Measurements from ENCODE around the gene PTBP3.
"Not testable (repeated sequence)": the region's sequence is repeated elsewhere in the genome, so short reads cannot be mapped to it uniquely, and the experiment has no call there.

The PTBP3 gene

DNA sequence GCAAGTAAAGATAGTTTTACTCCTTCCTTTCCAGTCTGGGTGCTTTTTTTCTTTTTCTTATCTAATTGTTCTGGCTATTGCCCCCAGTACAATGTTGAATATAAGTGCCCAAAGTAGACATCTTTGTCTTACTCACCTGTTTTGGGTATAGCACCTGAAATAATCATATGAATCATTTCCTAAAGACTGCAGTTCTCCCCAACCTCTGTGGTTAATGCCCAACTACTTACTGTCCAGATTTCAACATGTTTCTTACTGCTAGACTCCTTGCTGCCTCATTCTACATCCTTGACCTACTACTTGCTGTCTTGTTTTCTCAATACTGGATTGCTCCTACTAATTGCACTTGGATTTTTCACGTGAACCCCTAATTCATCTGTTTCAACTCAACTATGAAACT lies 37.6 kb upstream of the PTBP3 start:
- Mint-ChIP-seq H3K27ac (no peak overlapping the region), H3K4me1 (no peaks in the 10 kb centered on the region), H3K36me3 (peaks cover 15% of the 10 kb centered on the region), H3K27me3 (no peaks in the 10 kb centered on the region), H3K9me3 (peaks cover 13% of the 10 kb centered on the region), H3K4me3 (no peak overlapping the region)
- no peak for ATAC-seq

DNA sequence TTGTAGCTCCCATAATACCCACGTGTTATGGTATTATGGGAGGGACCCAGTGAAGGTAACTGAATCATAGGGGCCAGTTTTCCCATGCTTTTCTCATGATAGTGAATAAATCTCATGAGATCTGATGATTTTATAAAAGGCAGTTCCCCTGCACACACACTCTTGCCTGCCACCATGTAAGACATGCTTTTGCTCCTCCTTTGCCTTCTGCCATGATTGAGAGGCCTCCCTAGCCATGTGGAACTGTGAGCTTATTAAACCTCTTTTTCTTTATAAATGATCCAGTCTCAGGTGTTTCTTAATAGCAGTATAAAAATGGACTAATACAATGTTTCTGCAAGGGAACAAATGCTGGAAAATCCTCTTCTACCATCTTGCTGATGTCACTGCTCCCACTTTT lies 36.4 kb upstream of the PTBP3 start:
- no peak overlapping the region for H3K27ac Mint-ChIP-seq
- no peak overlapping the region for H3K4me3 Mint-ChIP-seq
- H3K9me3 Mint-ChIP-seq = peaks cover 21% of the 10 kb centered on the region
- H3K27me3 Mint-ChIP-seq = no peaks in the 10 kb centered on the region
- peaks cover 23% of the 10 kb centered on the region for H3K36me3 Mint-ChIP-seq
- no peak for ATAC-seq
- H3K4me1 Mint-ChIP-seq = no peaks in the 10 kb centered on the region

DNA sequence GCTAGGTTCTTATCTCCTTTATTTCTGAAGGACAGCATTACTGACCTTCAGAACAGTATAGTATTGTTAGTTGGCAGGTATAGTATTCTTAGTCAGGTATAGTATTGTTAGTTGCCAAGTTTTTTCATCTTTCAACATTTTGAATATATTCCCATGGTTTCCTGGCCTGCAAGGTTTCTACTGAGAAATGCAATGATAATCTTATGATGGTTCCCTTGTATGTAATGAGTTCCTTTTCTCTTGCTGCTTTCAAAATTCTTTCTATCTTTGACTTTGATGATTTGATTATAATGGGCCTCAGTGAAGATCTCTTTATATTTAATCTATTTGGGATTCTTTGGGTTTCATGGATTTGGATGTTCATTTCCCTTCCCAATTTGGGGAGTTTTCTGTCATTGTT lies 34.0 kb upstream of the PTBP3 start:
- no peak for ATAC-seq
- peaks cover 21% of the 10 kb centered on the region for H3K9me3 Mint-ChIP-seq

DNA sequence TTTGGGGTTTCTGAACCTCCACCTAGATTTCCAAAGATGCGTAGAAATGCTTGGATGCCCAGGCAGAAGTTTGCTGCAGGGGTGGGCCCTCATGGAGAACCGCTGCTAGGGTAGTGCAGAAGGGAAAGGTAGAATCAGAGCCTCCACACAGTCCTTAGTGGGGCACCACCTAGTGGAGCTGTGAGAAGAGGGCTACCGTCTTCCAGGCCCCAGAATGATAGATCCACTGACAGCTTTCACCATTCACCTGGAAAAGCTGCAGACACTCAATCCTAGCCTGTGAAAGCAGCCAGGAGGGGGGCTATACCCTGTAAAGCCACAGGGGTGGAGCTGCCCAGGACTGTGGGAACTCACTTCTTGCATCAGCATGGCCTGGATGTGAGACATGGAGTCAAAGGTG lies 33.2 kb upstream of the PTBP3 start:
- Mint-ChIP-seq H3K9me3 (peaks cover 21% of the 10 kb centered on the region), H3K36me3 (peaks cover 17% of the 10 kb centered on the region), H3K4me1 (peaks cover 4% of the 10 kb centered on the region), H3K27me3 (no peaks in the 10 kb centered on the region), H3K4me3 (no peak overlapping the region), H3K27ac (no peak overlapping the region)
- ATAC-seq = no peak

More for the DNA sequence above, 34.0 kb upstream of the PTBP3 start:
- no peak overlapping the region for H3K27ac Mint-ChIP-seq
- no peaks in the 10 kb centered on the region for H3K27me3 Mint-ChIP-seq
- H3K4me1 Mint-ChIP-seq = no peaks in the 10 kb centered on the region
- H3K36me3 Mint-ChIP-seq = peaks cover 17% of the 10 kb centered on the region
- H3K4me3 Mint-ChIP-seq = no peak overlapping the region

DNA sequence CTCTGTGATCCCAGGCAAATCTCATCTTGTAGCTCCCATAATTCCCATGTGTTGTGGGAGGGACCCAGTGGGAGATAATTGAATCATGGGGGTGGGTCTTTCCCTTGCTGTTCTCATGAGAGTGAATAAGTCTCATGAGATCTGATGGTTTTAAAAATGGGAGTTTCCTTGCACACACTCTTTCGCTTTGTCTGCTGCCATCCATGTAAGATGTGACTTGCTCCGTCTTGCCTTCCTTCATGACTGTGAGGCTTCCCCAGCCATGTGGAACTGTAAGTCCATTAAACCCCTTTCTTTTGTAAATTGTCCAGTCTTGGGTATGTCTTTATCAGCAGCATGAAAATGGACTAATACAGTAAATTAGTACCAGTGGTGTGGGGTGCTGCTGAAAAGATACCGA lies 31.8 kb upstream of the PTBP3 start:
- H3K36me3 Mint-ChIP-seq = peaks cover 17% of the 10 kb centered on the region
- H3K27ac Mint-ChIP-seq, ATAC-seq, H3K4me1 Mint-ChIP-seq, H3K4me3 Mint-ChIP-seq, H3K27me3 Mint-ChIP-seq: not testable (repeated sequence)
- peaks cover 17% of the 10 kb centered on the region for H3K9me3 Mint-ChIP-seq

DNA sequence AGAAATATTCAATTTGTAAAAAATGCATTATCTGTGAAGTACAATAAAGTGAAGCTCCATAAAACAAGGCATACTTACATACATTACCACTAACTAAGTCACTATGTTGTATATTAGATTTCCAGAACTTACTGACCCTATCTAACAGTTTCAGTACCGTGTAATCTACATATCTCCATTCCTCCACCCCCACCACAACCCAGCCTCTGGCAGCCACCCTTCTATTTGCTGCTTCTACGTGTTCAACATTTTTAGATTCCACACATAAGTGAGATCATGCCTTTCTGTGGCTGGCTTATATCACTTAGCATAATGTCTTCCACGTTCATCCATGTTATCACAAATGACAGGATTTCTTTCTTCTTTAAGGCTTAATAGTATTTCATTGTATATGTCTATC lies 31.3 kb upstream of the PTBP3 start:
- no peak overlapping the region for H3K4me3 Mint-ChIP-seq
- no peak for ATAC-seq
- peaks cover 13% of the 10 kb centered on the region for H3K36me3 Mint-ChIP-seq
- no peaks in the 10 kb centered on the region for H3K27me3 Mint-ChIP-seq
- peaks cover 5% of the 10 kb centered on the region for H3K4me1 Mint-ChIP-seq
- no peak overlapping the region for H3K27ac Mint-ChIP-seq
- peaks cover 15% of the 10 kb centered on the region for H3K9me3 Mint-ChIP-seq

DNA sequence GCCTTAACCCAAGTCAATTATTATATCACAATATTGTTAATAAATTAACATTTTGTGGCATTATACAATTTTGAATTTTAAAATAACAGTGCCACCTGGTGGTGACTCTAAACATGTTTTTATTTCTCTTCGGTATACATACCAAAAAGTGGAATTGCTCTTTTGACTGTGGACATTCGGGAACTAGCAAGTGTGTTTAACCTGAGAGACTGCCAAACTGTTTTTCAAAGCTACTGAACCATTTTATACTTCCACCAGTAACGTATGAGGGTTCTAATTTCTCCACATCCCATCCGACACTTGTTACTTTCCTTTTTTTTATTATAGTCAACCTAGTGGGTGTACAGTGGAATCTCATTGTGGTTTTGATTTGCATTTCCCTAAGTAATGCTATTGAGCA lies 28.2 kb upstream of the PTBP3 start:
- Mint-ChIP-seq H3K27me3 (no peaks in the 10 kb centered on the region), H3K4me1 (peaks cover 5% of the 10 kb centered on the region), H3K36me3 (peaks cover 8% of the 10 kb centered on the region), H3K4me3 (no peak overlapping the region), H3K9me3 (peaks cover 8% of the 10 kb centered on the region), H3K27ac (no peak overlapping the region)
- peak; percentile 48 for ATAC-seq

DNA sequence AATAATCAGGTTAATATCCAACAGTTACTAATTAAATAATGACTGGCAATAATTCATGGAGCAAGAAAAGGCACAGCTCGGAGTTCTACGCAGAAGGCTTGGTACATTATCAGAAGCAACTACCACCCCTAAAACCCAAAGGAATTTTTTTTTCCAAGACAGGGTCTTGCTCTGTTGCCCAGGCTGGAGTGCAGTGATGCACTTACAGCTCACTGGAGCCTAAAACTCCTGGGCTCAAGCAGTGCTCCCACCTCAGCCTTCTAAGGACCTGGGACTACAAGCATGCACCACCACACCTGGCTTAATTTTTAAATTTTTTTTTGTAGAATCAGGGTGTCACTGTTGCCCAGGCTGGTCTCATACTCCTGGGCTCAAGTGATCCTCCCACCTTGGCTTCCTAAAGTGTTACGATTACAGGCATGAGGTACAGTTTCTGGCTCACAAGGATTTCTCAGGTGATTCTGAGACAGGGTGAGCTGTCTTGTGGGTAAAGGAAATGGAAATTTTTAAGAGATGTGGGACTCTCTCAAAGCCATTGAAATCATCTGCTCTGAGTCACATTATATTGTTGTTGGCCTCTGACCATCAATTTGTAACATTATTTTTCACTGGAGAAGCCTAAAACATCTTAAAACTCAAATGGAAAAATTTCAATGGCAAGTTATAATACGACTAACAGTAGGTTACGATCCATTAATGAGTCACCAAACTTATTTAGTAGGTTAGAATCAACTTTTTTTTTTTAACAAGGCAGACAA lies 26.8 kb upstream of the PTBP3 start:
- ATAC-seq = no peak
- peaks cover 2% of the 10 kb centered on the region for H3K36me3 Mint-ChIP-seq
- H3K9me3 Mint-ChIP-seq = peaks cover 3% of the 10 kb centered on the region
- no peak overlapping the region for H3K4me3 Mint-ChIP-seq
- H3K4me1 Mint-ChIP-seq = peaks cover 5% of the 10 kb centered on the region
- no peak overlapping the region for H3K27ac Mint-ChIP-seq
- H3K27me3 Mint-ChIP-seq = peaks cover 9% of the 10 kb centered on the region

DNA sequence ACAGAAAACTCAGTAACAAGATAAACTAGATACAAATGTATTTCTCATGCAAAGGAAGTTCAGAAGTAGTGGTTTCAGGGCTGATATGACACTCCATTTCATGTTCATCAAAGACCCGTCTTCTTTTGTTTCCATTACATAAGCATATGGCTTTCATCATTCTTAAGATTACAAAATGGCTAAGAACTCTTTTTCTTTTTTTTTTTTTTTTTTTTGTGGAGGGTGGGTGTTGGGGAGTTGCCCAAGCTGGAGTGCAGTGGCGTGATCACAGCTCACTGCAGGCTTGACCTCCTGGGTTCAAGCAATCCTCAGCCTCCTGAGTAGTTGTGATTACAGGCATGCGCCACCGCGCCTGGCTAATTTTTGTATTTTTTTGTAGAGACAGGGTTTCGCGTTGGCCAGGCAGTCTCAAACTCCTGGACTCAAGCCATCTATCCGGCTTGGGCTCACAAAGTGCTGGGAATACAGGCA lies 22.0 kb upstream of the PTBP3 start:
- no peak for ATAC-seq
- Mint-ChIP-seq H3K4me3 (no peak overlapping the region), H3K27me3 (peaks cover 9% of the 10 kb centered on the region), H3K27ac (no peak overlapping the region), H3K36me3 (no peaks in the 10 kb centered on the region), H3K9me3 (no peaks in the 10 kb centered on the region), H3K4me1 (no peaks in the 10 kb centered on the region)

DNA sequence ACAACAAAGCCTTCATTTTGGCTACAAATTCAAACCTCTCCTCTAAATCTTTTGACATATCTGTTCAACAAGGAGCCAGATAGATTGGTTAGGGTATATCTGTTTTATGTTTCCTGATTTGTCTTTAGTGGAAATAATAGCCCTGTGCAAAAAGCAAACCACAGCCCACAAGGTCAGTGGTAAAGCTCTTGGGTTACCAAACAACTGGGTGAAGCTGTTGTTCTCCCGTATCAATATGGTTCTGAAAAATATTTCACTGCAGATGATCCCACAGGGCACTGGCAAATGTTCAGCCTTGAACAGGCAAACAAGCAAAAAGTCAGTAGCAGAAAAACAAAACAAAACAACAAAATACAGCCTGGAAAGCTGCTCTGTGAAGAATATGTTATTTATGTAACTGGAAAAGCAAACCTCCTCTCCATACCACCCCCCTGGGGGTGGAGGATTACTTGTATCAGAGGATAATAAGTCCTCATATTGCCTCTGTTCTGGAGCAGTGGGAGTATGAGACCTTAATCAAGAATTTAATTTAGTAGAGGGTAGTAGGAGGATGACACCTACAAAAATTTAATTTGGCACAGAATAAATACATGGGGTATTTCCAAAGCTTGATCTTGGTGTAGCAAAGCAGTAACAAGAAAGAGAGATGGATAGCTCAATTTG lies 20.8 kb upstream of the PTBP3 start:
- Mint-ChIP-seq H3K4me3 (no peak overlapping the region), H3K27me3 (peaks cover 9% of the 10 kb centered on the region), H3K9me3 (no peaks in the 10 kb centered on the region), H3K4me1 (no peaks in the 10 kb centered on the region), H3K27ac (no peak overlapping the region), H3K36me3 (no peaks in the 10 kb centered on the region)
- no peak for ATAC-seq

DNA sequence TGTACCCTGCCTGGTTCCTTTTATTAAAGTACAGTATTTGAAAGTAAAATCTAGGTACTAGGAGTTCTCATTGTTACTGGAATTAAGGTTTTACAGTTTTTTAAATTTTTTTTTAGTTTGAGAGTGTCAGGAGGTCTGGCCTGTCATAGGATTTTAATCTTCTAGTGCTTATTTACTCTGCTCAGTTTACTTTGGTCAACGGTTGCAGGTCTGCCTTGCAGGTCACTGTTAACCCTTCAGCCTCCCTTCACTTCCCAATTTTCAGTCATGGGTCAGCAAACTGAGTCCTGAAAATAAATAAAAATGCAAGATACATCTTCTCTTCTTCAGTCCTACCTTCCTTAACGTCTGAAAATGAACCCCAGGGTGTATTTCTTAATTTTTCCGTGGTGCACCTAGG lies 18.8 kb upstream of the PTBP3 start:
- Mint-ChIP-seq H3K27ac (no peak overlapping the region), H3K9me3 (no peaks in the 10 kb centered on the region), H3K4me3 (no peak overlapping the region), H3K36me3 (no peaks in the 10 kb centered on the region), H3K27me3 (peaks cover 9% of the 10 kb centered on the region), H3K4me1 (peaks cover 9% of the 10 kb centered on the region)
- ATAC-seq = no peak

DNA sequence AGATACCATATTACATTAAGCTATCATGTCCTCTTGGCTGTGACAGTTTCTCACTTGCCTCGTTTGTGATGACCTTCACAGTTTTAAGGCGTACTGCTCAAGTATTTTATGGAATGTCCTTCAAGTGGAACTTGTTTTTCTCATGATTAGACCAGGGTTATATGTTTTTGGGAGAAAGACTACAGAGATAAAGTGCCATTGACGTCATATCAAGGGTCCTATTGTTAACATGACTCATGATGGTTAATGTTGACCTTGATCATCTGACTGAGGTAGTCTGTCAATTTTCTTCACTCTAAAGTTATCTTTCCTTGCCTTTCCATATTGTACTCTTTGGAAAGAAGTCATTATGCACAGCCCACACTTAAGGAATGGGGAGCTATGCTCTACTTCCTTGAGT lies 17.8 kb upstream of the PTBP3 start:
- H3K27me3 Mint-ChIP-seq = peaks cover 7% of the 10 kb centered on the region
- no peak overlapping the region for H3K27ac Mint-ChIP-seq
- peaks cover 9% of the 10 kb centered on the region for H3K4me1 Mint-ChIP-seq
- H3K4me3 Mint-ChIP-seq = no peak overlapping the region
- ATAC-seq = no peak
- H3K9me3 Mint-ChIP-seq = no peaks in the 10 kb centered on the region
- no peaks in the 10 kb centered on the region for H3K36me3 Mint-ChIP-seq

DNA sequence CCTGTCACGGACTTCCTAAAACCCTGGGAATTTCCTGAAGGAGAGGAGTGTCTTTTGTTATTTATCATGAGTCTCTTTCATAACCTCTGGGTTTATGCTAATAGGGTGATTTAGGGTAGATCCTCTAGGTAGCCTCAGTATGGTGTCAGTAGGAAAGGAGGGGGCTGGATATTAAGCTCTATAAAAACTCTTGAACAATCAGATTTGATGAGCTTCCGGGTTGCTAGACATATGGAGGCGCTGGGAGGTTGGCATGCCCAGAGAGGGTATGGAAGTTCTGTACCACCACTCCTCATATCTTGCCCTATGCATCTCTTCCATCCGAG lies 15.6 kb upstream of the PTBP3 start:
- Mint-ChIP-seq H3K36me3 (no peaks in the 10 kb centered on the region), H3K27me3 (no peaks in the 10 kb centered on the region), H3K9me3 (no peaks in the 10 kb centered on the region), H3K4me3 (peak overlapping the region; percentile 77), H3K27ac (peak overlapping the region; percentile 60), H3K4me1 (peaks cover 9% of the 10 kb centered on the region)
- no peak for ATAC-seq

DNA sequence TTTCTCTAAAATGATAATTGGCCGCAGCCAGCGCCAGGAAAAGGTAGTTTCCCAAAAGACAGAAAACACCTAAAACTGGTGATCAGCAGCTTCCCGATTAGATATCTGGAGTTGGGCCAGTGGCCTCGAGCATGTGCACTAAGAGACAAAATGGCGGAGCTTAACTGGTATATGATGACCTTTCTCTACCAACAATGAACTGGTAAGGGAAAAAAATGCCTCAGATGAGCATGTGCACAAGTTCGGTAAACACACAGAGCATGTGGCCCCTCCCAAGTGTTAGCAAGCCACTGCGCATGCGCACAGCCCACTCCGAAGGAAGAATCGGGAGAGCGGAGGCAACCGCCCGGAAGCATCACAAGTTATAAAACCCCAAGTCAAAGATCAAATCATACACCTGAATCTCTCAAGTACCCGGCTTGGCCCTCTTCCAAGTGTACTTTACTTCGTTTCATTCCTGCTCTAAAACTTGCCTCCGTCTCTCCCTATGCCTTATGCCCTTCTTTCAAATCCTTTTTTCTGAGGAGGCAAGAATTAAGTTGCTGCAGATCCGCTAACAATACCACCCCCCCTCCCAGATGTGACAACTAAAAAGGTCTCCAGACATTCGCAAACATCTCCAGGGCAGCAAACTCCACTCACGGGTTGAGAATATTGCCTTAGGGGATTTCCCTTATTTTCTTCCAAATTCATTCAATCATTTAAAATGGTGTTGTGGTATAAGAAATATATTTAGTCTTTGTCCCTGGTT lies 15.0 kb upstream of the PTBP3 start:
- Mint-ChIP-seq H3K4me3 (peak overlapping the region; percentile 77), H3K27ac (peak overlapping the region; percentile 60), H3K36me3 (no peaks in the 10 kb centered on the region), H3K27me3 (no peaks in the 10 kb centered on the region), H3K4me1 (peaks cover 9% of the 10 kb centered on the region), H3K9me3 (no peaks in the 10 kb centered on the region)
- ATAC-seq = peak; percentile 67

DNA sequence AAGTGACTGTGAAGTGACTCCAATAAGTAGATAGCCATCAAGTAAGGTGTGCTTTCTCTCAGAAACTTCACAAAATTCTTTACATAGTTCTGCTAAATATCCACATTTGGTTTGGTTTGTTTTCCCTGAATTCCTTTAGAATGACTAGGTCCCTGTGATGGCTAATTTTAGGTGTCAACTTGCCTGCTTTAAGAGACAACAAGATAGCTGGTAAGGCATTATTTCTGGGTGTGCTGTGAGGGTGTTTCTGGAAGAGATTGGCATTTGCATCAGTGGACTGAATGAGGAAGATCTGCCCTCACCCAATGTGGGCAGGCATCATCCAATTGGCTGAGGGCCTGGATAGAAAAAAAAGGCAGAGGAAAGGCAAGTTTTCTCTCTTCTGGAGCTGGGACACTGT lies 8.3 kb upstream of the PTBP3 start:
- no peaks in the 10 kb centered on the region for H3K27me3 Mint-ChIP-seq
- H3K9me3 Mint-ChIP-seq = no peaks in the 10 kb centered on the region
- no peak overlapping the region for H3K4me3 Mint-ChIP-seq
- H3K27ac Mint-ChIP-seq = no peak overlapping the region
- no peak for ATAC-seq
- H3K4me1 Mint-ChIP-seq = no peaks in the 10 kb centered on the region
- H3K36me3 Mint-ChIP-seq = no peaks in the 10 kb centered on the region

DNA sequence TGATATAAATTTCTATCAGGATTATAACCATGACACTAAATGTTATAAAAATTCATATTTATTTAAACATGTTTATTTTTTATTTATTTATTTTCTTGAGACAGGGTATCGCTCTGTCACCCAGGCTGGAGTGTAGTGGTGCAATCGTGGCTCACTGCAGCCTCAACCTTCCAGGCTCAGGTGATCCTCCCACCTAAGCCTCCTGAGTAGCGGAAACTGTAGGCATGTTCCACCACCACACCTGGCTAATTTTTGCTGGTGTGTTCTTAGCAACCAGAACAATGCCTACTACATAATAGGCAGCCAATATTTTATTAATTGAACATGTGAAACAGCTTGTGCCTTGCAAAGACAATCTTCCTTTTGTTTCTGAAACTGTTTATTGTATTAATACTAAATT lies 6.5 kb upstream of the PTBP3 start:
- H3K9me3 Mint-ChIP-seq = no peaks in the 10 kb centered on the region
- no peaks in the 10 kb centered on the region for H3K27me3 Mint-ChIP-seq
- no peaks in the 10 kb centered on the region for H3K36me3 Mint-ChIP-seq
- no peak overlapping the region for H3K4me3 Mint-ChIP-seq
- ATAC-seq = no peak
- no peaks in the 10 kb centered on the region for H3K4me1 Mint-ChIP-seq
- H3K27ac Mint-ChIP-seq = no peak overlapping the region
